ENCODE measurements around the gene THSD4.

The THSD4 gene

GRCh38 chr15:71148048-71148447, 32.8 kb downstream of the THSD4 start:
- Histone ChIP-seq H3K4me1 (ENCODE audit: control insufficient read depth, low read length) (no peaks in the 10 kb centered on the region), H3K36me3 (ENCODE audit: control insufficient read depth, low read length) (no peaks in the 10 kb centered on the region), H3K27me3 (ENCODE audit: control insufficient read depth, low read length) (no peaks in the 10 kb centered on the region), H3K4me3 (ENCODE audit: low read length) (no peak overlapping the region), H3K9me2 (replicated peaks; ENCODE audit: control insufficient read depth, low read length) (no peaks in the 10 kb centered on the region), H3K27ac (ENCODE audit: low read depth, low read length) (no peak overlapping the region), H3K4me2 (ENCODE audit: low read length) (no peak overlapping the region), H3F3A (ENCODE audit: control insufficient read depth, insufficient read depth) (no peaks in the 10 kb centered on the region), H3K79me2 (ENCODE audit: control insufficient read depth, low read length) (no peaks in the 10 kb centered on the region), H4K20me1 (ENCODE audit: control insufficient read depth, insufficient read depth, low read depth, low read length) (no peaks in the 10 kb centered on the region), H3K9me3 (ENCODE audit: control insufficient read depth, insufficient read depth, low read length) (no peaks in the 10 kb centered on the region)
- TF ChIP-seq CTCF (IDR thresholded peaks at IDR 0.05; ENCODE audit: low read depth, low read length, poor library complexity, severe bottlenecking) (no peak), EZH2phosphoT487 (IDR thresholded peaks at IDR 0.05; ENCODE audit: borderline replicate concordance, low read length) (no peak)

- H3K4me3 ChIP-seq (ENCODE audit: low read length), result no peak overlapping the region
- no peak for TF ChIP-seq EZH2phosphoT487 (IDR thresholded peaks at IDR 0.05; ENCODE audit: borderline replicate concordance, low read length)
- TF ChIP-seq CTCF (IDR thresholded peaks at IDR 0.05; ENCODE audit: low read depth, low read length, poor library complexity, severe bottlenecking), result no peak
These were observed 34.6 kb downstream of the THSD4 start for GRCh38 chr15:71149646-71150557.

GRCh38 chr15:71151081-71151480, 35.8 kb downstream of the THSD4 start:
- Histone ChIP-seq H3K36me3 (ENCODE audit: control insufficient read depth, low read length) (no peaks in the 10 kb centered on the region), H3K27me3 (ENCODE audit: control insufficient read depth, low read length) (no peaks in the 10 kb centered on the region), H3K79me2 (ENCODE audit: control insufficient read depth, low read length) (no peaks in the 10 kb centered on the region), H3K9me3 (ENCODE audit: control insufficient read depth, insufficient read depth, low read length) (no peaks in the 10 kb centered on the region), H3K9me2 (replicated peaks; ENCODE audit: control insufficient read depth, low read length) (no peaks in the 10 kb centered on the region), H4K20me1 (ENCODE audit: control insufficient read depth, insufficient read depth, low read depth, low read length) (no peaks in the 10 kb centered on the region), H3K4me2 (ENCODE audit: low read length) (no peak overlapping the region), H3F3A (ENCODE audit: control insufficient read depth, insufficient read depth) (no peaks in the 10 kb centered on the region), H3K27ac (ENCODE audit: low read depth, low read length) (no peak overlapping the region), H3K4me1 (ENCODE audit: control insufficient read depth, low read length) (no peaks in the 10 kb centered on the region), H3K4me3 (ENCODE audit: low read length) (no peak overlapping the region)
- TF ChIP-seq EZH2phosphoT487 (IDR thresholded peaks at IDR 0.05; ENCODE audit: borderline replicate concordance, low read length) (no peak), CTCF (IDR thresholded peaks at IDR 0.05; ENCODE audit: low read depth, low read length, poor library complexity, severe bottlenecking) (no peak)

More at GRCh38 chr15:71149646-71150557, 34.6 kb downstream of the THSD4 start:
- no peaks in the 10 kb centered on the region for H3K79me2 ChIP-seq (ENCODE audit: control insufficient read depth, low read length)
- no peaks in the 10 kb centered on the region for H3F3A ChIP-seq (ENCODE audit: control insufficient read depth, insufficient read depth)
- H3K27me3 ChIP-seq (ENCODE audit: control insufficient read depth, low read length), result no peaks in the 10 kb centered on the region
- H3K9me2 ChIP-seq (replicated peaks; ENCODE audit: control insufficient read depth, low read length), result no peaks in the 10 kb centered on the region
- no peaks in the 10 kb centered on the region for H3K36me3 ChIP-seq (ENCODE audit: control insufficient read depth, low read length)
- H3K4me2 ChIP-seq (ENCODE audit: low read length), result no peak overlapping the region
- no peak overlapping the region for H3K27ac ChIP-seq (ENCODE audit: low read depth, low read length)
- no peaks in the 10 kb centered on the region for H3K4me1 ChIP-seq (ENCODE audit: control insufficient read depth, low read length)
- H3K9me3 ChIP-seq (ENCODE audit: control insufficient read depth, insufficient read depth, low read length), result no peaks in the 10 kb centered on the region
- no peaks in the 10 kb centered on the region for H4K20me1 ChIP-seq (ENCODE audit: control insufficient read depth, insufficient read depth, low read depth, low read length)
